ENCODE results near the gene XPC. TPM values are rescaled to one million over a fixed set of nuclear protein-coding genes. Genes with fewer than 3 reads are reported as not detected.

The XPC gene
- total RNA-seq, 1 donor from 2014 or later, result 40.1 TPM

DNA sequence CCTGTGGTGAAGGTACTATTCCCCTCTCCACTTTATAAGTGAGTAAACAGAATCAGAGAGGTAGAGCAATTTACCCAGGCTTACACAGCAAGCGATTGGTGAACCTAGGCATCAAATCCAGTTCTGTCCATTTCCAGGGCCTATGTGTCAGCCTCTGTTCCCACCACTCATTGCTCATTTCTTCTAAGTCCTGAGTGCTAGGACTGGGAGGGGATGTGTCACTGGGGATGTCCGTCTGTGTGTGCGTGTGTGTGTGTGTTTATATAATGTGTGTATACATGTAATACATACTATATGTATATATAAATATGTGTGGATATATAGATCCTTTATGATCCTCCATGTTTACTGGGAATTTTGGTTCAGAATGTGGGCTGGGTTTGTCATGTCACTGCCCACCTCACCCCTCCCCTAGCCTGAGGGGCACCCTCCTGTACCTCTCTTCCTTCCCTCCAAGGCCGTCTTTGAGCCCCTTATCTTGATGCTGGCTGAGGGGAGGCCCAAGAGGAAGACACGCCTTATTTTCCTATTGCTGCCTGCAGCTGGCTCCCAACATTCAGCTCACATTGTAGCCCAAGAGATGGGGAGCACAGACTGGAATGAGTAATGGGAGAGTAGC lies 51.4 kb downstream of the XPC start:
- no peak for TF ChIP-seq CTCF (IDR thresholded peaks at IDR 0.05; ENCODE audit: unreplicated experiment)
- Mint-ChIP-seq H3K27ac (no peak overlapping the region), H3K36me3 (ENCODE audit: insufficient read depth) (peaks cover 17% of the 10 kb centered on the region), H3K4me3 (ENCODE audit: low read depth) (no peak overlapping the region), H3K27me3 (no peaks in the 10 kb centered on the region), H3K9me3 (ENCODE audit: low read depth) (no peaks in the 10 kb centered on the region), H3K4me1 (ENCODE audit: low read depth) (peaks cover 19% of the 10 kb centered on the region)
- no peak for DNase-seq (ENCODE audit: low spot score, unreplicated experiment)

GRCh38 chr3:14126017-14126886 lies 52.1 kb downstream of the XPC start:
- peaks cover 19% of the 10 kb centered on the region for H3K4me1 Mint-ChIP-seq (ENCODE audit: low read depth)
- H3K36me3 Mint-ChIP-seq (ENCODE audit: insufficient read depth), result peaks cover 17% of the 10 kb centered on the region
- H3K9me3 Mint-ChIP-seq (ENCODE audit: low read depth), result no peaks in the 10 kb centered on the region
- no peaks in the 10 kb centered on the region for H3K27me3 Mint-ChIP-seq
- peak overlapping the region; percentile 100 for H3K27ac Mint-ChIP-seq
- no peak for DNase-seq (ENCODE audit: low spot score, unreplicated experiment)
- H3K4me3 Mint-ChIP-seq (ENCODE audit: low read depth), result peak overlapping the region; percentile 92
- no peak for TF ChIP-seq CTCF (IDR thresholded peaks at IDR 0.05; ENCODE audit: unreplicated experiment)

- no peak for TF ChIP-seq CTCF (IDR thresholded peaks at IDR 0.05; ENCODE audit: unreplicated experiment)
- DNase-seq (ENCODE audit: low spot score, unreplicated experiment), result peak; percentile 41
- Mint-ChIP-seq H3K36me3 (ENCODE audit: insufficient read depth) (peaks cover 21% of the 10 kb centered on the region), H3K4me3 (ENCODE audit: low read depth) (peak overlapping the region; percentile 92), H3K9me3 (ENCODE audit: low read depth) (no peaks in the 10 kb centered on the region), H3K4me1 (ENCODE audit: low read depth) (peaks cover 19% of the 10 kb centered on the region), H3K27me3 (no peaks in the 10 kb centered on the region), H3K27ac (peak overlapping the region; percentile 100)
These were observed 53.0 kb downstream of the XPC start for GRCh38 chr3:14125193-14126016.

DNA sequence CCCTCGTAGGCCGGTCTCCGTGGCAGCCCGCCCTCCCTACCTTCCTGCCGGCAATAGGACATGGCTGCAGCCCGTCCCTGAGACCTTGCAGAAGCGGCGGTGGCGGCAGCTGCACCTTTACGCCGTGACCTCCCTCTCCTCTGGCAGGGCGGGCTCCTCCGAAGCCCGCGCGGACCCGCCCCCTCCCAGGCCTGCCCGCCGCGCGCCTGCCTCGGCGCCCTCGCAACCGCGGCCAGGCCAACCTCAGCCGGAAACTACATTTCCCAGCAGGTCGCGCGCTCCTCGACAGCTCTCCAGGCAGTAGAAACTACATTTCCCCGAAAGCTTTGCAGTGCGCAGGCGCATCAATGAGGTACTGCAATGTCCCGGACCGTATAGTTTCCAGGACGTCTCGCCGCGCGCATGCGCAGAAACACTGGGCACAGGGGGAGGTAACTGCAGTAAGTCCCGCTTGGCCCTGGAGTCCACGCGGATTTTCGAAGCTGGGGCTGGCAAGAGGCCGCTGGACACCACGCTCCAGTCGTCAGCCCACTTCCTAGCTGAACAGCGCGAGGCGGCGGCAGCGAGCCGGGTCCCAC lies 53.7 kb downstream of the XPC start, which contains the start of the genes CHCHD4 and TMEM43:
CHCHD4 (minus strand) TSS at position 256 of the 578 bp plus-strand sequence; CDS start at position 62, 194 bp downstream.
TMEM43 (plus strand) TSS at position 438 of the 578 bp plus-strand sequence. CDS start 142 bp downstream, outside the sequence.
- peaks cover 23% of the 10 kb centered on the region for H3K36me3 Mint-ChIP-seq (ENCODE audit: insufficient read depth)
- TF ChIP-seq CTCF (IDR thresholded peaks at IDR 0.05; ENCODE audit: unreplicated experiment), result no peak
- H3K27ac Mint-ChIP-seq, result peak within 1 kb of the TSS; percentile 100
- H3K4me1 Mint-ChIP-seq (ENCODE audit: low read depth), result peaks cover 19% of the 10 kb centered on the region
- H3K9me3 Mint-ChIP-seq (ENCODE audit: low read depth), result no peaks in the 10 kb centered on the region
- peak within 1 kb of the TSS; percentile 92 for H3K4me3 Mint-ChIP-seq (ENCODE audit: low read depth)
- H3K27me3 Mint-ChIP-seq, result no peaks in the 10 kb centered on the region
- DNase-seq (ENCODE audit: low spot score, unreplicated experiment), result peak; percentile 97

Measured in progenitor cell of endocrine pancreas (in vitro differentiated cells).